DOHH2 (cell line): Measurements from ENCODE around the gene CACNG7.

Experiments
- H3F3A ChIP-seq: fragments of 200-600 bp; sonication (generic), shearing (Covaris generic); 2 replicates; pipeline ENCODE4 v1.6.0; 2016; ENCODE audit warnings: antibody characterized with exemption, mild to moderate bottlenecking; ENCODE audit not compliant: control insufficient read depth, insufficient read depth
- H3K27ac ChIP-seq: fragments of 200-600 bp; sonication (generic); 2 replicates; pipeline ENCODE4 v1.5.1; 2014; ENCODE audit warnings: low read depth, mild to moderate bottlenecking, low read length, moderate library complexity
- H3K27me3 ChIP-seq: fragments of 200-600 bp; sonication (generic); 2 replicates; pipeline ENCODE4 v1.6.1; 2014; ENCODE audit warnings: mild to moderate bottlenecking, low read length, mixed read lengths; ENCODE audit not compliant: control insufficient read depth
- H3K36me3 ChIP-seq: fragments of 200-600 bp; sonication (generic); 2 replicates; pipeline ENCODE4 v1.6.1; 2014; ENCODE audit warnings: mild to moderate bottlenecking, low read length, moderate library complexity, mixed read lengths; ENCODE audit not compliant: control insufficient read depth
- H3K4me1 ChIP-seq: fragments of 200-600 bp; sonication (generic); 2 replicates; pipeline ENCODE4 v1.6.1; 2014; ENCODE audit warnings: mild to moderate bottlenecking, low read length, mixed read lengths; ENCODE audit not compliant: control insufficient read depth
- H3K4me2 ChIP-seq: fragments of 200-600 bp; sonication (generic); 2 replicates; pipeline ENCODE4 v1.6.0; 2014; ENCODE audit warnings: mild to moderate bottlenecking, low read length, moderate library complexity
- H3K4me3 ChIP-seq: fragments of 200-600 bp; sonication (generic); 2 replicates; pipeline ENCODE4 v1.5.1; 2014; ENCODE audit warnings: mild to moderate bottlenecking, low read length, mixed read lengths
- H3K79me2 ChIP-seq: fragments of 200-600 bp; sonication (generic); 2 replicates; pipeline ENCODE4 v1.6.1; 2014; ENCODE audit warnings: mild to moderate bottlenecking, low read length, mixed read lengths; ENCODE audit not compliant: control insufficient read depth
- H3K9me2 ChIP-seq: fragments of 200-600 bp; sonication (generic); replicated peaks from 2 replicates; pipeline ENCODE4 v1.6.1; 2014; ENCODE audit warnings: mild to moderate bottlenecking, low read length, mixed read lengths; ENCODE audit not compliant: control insufficient read depth
- H3K9me3 ChIP-seq: fragments of 200-600 bp; sonication (generic); 2 replicates; pipeline ENCODE4 v1.6.1; 2014; ENCODE audit warnings: antibody characterized with exemption, low read length, mixed read lengths; ENCODE audit not compliant: control insufficient read depth, insufficient read depth
- H4K20me1 ChIP-seq: fragments of 200-600 bp; sonication (generic); 2 replicates; pipeline ENCODE4 v1.6.0; 2014; ENCODE audit warnings: low read depth, mild to moderate bottlenecking, antibody characterized with exemption, low read length, moderate library complexity; ENCODE audit not compliant: control insufficient read depth, insufficient read depth
- CTCF ChIP-seq: fragments of 200-600 bp; sonication (generic); IDR thresholded peaks from one replicate; pipeline ENCODE4 v1.5.1; 2014; ENCODE audit warnings: antibody characterized with exemption, mild to moderate bottlenecking, low read depth, low read length; ENCODE audit not compliant: poor library complexity, severe bottlenecking
- EZH2phosphoT487 ChIP-seq: fragments of 200-600 bp; sonication (generic); IDR thresholded peaks from 2 replicates; pipeline ENCODE4 v1.6.1; 2017; ENCODE audit warnings: borderline replicate concordance, mild to moderate bottlenecking, antibody characterized with exemption, low read length, moderate library complexity, mixed read lengths

The CACNG7 gene

GRCh38 chr19:53894707-53895106 lies 14.4 kb upstream of the CACNG7 start:
- Histone ChIP-seq H3K4me2 (no peak overlapping the region), H3K4me1 (no peaks in the 10 kb centered on the region), H3K27me3 (no peaks in the 10 kb centered on the region), H3K36me3 (no peaks in the 10 kb centered on the region), H3K9me2 (no peaks in the 10 kb centered on the region), H3K27ac (no peak overlapping the region), H3K9me3 (no peaks in the 10 kb centered on the region), H4K20me1 (no peaks in the 10 kb centered on the region), H3K4me3 (no peak overlapping the region), H3F3A (no peaks in the 10 kb centered on the region), H3K79me2 (no peaks in the 10 kb centered on the region)
- TF ChIP-seq CTCF (no peak), EZH2phosphoT487 (no peak)

GRCh38 chr19:53896682-53897081 lies 12.4 kb upstream of the CACNG7 start:
- no peak overlapping the region for H3K4me3 ChIP-seq
- no peak overlapping the region for H3K4me2 ChIP-seq

GRCh38 chr19:53897459-53897858 lies 11.6 kb upstream of the CACNG7 start:
- H3K9me3 ChIP-seq = no peaks in the 10 kb centered on the region
- H3K4me2 ChIP-seq = no peak overlapping the region
- H3K36me3 ChIP-seq = no peaks in the 10 kb centered on the region
- no peak overlapping the region for H3K27ac ChIP-seq
- no peaks in the 10 kb centered on the region for H3K4me1 ChIP-seq
- no peaks in the 10 kb centered on the region for H3F3A ChIP-seq
- no peaks in the 10 kb centered on the region for H3K79me2 ChIP-seq
- H3K9me2 ChIP-seq = no peaks in the 10 kb centered on the region
- TF ChIP-seq CTCF (no peak), EZH2phosphoT487 (no peak)
- H4K20me1 ChIP-seq = no peaks in the 10 kb centered on the region
- H3K4me3 ChIP-seq = no peak overlapping the region
- no peaks in the 10 kb centered on the region for H3K27me3 ChIP-seq

More at GRCh38 chr19:53896682-53897081, 12.4 kb upstream of the CACNG7 start:
- TF ChIP-seq CTCF = no peak
- no peak for TF ChIP-seq EZH2phosphoT487
- Histone ChIP-seq H3K36me3 (no peaks in the 10 kb centered on the region), H3F3A (no peaks in the 10 kb centered on the region), H4K20me1 (no peaks in the 10 kb centered on the region), H3K9me3 (no peaks in the 10 kb centered on the region), H3K9me2 (no peaks in the 10 kb centered on the region), H3K4me1 (no peaks in the 10 kb centered on the region), H3K79me2 (no peaks in the 10 kb centered on the region), H3K27ac (no peak overlapping the region), H3K27me3 (no peaks in the 10 kb centered on the region)

DNA sequence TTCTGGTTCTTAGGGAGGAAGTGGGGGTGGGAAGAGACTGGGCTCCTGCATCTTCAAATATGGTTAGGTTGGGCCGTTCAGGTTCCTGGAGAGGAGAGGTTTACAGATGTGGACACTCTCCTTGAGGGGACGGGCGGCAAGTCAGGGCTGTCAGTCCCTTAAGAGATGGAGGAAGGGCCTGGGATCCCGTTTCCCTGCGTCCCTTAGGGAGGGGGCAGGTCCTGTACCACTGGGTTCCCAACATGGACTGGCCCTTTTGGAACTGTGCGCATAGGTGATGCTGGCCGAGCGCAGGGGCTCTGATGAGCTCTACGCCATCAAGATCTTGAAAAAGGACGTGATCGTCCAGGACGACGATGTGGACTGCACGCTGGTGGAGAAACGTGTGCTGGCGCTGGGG lies 10.9 kb upstream of the CACNG7 start:
- Histone ChIP-seq H3K36me3 (no peaks in the 10 kb centered on the region), H3K27me3 (no peaks in the 10 kb centered on the region), H3K4me2 (no peak overlapping the region), H3K9me3 (no peaks in the 10 kb centered on the region), H3F3A (no peaks in the 10 kb centered on the region), H3K79me2 (no peaks in the 10 kb centered on the region), H3K4me3 (no peak overlapping the region), H3K27ac (no peak overlapping the region), H3K4me1 (no peaks in the 10 kb centered on the region), H4K20me1 (no peaks in the 10 kb centered on the region), H3K9me2 (no peaks in the 10 kb centered on the region)
- TF ChIP-seq EZH2phosphoT487 (no peak), CTCF (no peak)
